ENCODE data around the gene GATC. TPM values are rescaled to one million over a fixed set of nuclear protein-coding genes. Genes with fewer than 3 reads are reported as not detected.
A peak's percentile ranks its signal among the peaks of the same experiment; 100 is the strongest.

The GATC gene
- total RNA-seq, 2 experiments from 2014 or later, result 32.2 to 39.3 TPM

DNA sequence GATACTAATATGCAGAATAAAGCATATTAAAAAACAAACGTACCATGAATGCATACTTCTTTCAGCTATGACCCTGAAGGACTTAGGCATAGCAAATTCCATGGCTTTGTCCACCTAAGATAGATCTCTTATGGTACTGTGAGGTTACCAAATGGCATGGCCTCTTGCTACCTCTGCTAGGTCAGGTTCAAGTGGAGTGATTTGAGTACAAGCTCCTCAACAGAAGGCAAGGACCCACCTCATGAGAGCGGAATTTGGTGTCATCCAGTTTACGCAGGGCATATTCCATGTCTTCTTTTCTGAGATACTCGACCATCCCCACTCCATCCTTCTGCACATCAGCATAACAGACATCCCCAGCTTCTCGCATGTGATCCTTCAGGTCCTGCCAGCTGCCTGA is 17.5 kb downstream of the GATC start:
- no peaks in the 10 kb centered on the region for H3K27me3 Mint-ChIP-seq
- H3K27ac Mint-ChIP-seq, result no peak overlapping the region
- ChIA-PET CTCF (interaction anchor here (0.8 to 8.9 kb wide), 9 partner anchors 9 to 107 kb away, joined by 3 to 110 read pairs (median 4); partner anchors contain the start of genes COX6A1, DYNLL1, GATC and TRIAP1), POLR2A (interaction anchor here (0.8 to 2.4 kb wide), 11 partner anchors 8 to 145 kb away, joined by 3 to 10 read pairs (median 4); partner anchors contain the start of genes COX6A1, DYNLL1, GATC and TRIAP1)
- intact Hi-C loops (cut with micrococcal nuclease), result no loop called here
- H3K36me3 Mint-ChIP-seq (ENCODE audit: low read depth), result peaks cover 74% of the 10 kb centered on the region
- H3K4me1 Mint-ChIP-seq (ENCODE audit: low read depth), result peaks cover 33% of the 10 kb centered on the region
- DNase-seq (no peak), ATAC-seq (no peak)
- H3K9me3 Mint-ChIP-seq, result no peaks in the 10 kb centered on the region
- TF ChIP-seq CTCF (IDR thresholded peaks at IDR 0.05), result no peak
- H3K4me3 Mint-ChIP-seq, result no peak overlapping the region

DNA sequence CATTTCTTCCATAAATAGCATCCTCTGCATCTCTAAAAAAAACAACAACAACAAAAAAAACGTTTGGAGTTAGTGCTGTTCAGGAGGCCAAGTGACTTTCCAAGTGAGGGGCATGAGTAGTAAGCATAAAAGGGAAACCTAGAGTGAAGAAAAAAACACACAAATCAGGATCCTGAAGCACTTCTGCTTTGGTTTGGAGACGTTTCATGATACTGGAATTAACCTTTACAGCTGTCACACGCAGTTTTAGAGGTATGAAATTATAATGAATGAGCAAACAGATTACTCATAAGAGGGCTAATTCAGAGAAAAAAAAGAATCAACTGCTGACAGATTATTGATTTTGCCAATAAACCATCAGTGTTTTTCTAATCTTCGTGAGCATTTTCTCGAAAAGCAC is 19.5 kb downstream of the GATC start:
- CTCF ChIA-PET, result interaction anchor here (0.7 to 8.9 kb wide), 8 partner anchors 9 to 238 kb away, joined by 3 to 110 read pairs (median 5); partner anchors contain the start of gene SIRT4
- peaks cover 60% of the 10 kb centered on the region for H3K36me3 Mint-ChIP-seq (ENCODE audit: low read depth)
- intact Hi-C loops (cut with micrococcal nuclease), result no loop called here
- peaks cover 35% of the 10 kb centered on the region for H3K4me1 Mint-ChIP-seq (ENCODE audit: low read depth)
- POLR2A ChIA-PET, result interaction anchor here (0.5 to 2.5 kb wide), 6 partner anchors 9 to 1344 kb away, joined by 3 to 9 read pairs (median 6); partner anchors contain the start of genes DYNLL1 and GATC
- H3K9me3 Mint-ChIP-seq, result no peaks in the 10 kb centered on the region
- no peak for ATAC-seq
- H3K27me3 Mint-ChIP-seq, result no peaks in the 10 kb centered on the region
- peak overlapping the region; percentile 55 for H3K27ac Mint-ChIP-seq
- TF ChIP-seq CTCF (IDR thresholded peaks at IDR 0.05), result no peak
- DNase-seq, result no peak
- H3K4me3 Mint-ChIP-seq, result no peak overlapping the region

DNA sequence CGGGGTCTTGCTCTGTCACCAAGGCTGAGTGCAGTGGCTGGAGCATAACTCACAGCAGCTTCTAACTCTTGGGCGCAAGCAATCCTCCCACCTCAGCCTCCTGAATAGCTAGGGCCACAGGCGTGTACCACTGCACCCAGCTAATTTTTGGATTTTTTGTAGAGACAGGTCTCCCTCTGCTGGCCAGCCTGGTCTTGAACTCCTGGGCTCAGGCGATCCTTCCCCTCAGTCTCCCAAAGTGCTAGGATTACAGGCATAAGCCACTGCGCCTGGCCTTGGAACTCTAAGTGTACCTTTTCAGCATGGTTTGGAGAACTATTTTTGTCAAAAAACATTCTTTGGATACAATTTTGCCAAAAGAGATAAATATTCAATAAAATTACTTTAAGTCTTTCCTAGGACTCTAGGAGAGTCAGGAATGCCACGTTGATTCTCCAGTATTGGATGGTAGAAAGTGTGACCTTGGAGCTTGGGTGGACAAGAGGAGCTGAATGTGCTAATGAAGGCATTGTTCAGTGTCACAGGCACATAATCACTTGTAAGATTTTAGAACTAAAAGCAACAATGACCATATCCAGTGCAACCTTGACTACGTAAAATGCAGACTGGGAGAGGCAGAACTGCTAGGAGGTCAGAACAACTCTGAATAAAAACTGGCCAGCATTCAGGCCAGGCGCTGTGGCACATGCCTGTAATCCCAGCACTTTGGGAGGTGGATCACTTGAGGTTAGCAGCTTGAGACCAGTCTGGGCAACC is 20.5 kb downstream of the GATC start:
- DNase-seq (peak; percentile 65), ATAC-seq (no peak)
- Mint-ChIP-seq H3K9me3 (no peaks in the 10 kb centered on the region), H3K36me3 (ENCODE audit: low read depth) (peaks cover 56% of the 10 kb centered on the region), H3K4me1 (ENCODE audit: low read depth) (peaks cover 40% of the 10 kb centered on the region), H3K27me3 (no peaks in the 10 kb centered on the region), H3K27ac (peak overlapping the region; percentile 25), H3K4me3 (peak overlapping the region; percentile 12)
- CTCF ChIA-PET, result interaction anchor here (0.6 to 8.9 kb wide), 16 partner anchors 8 to 239 kb away, joined by 3 to 110 read pairs (median 4); partner anchors contain the start of genes PLA2G1B and SIRT4
- POLR2A ChIA-PET, result interaction anchor here (0.6 to 3.1 kb wide), 10 partner anchors 8 to 1343 kb away, joined by 3 to 26 read pairs (median 6); partner anchors contain the start of genes DYNLL1 and GATC
- peak; percentile 64 for TF ChIP-seq CTCF (IDR thresholded peaks at IDR 0.05)
- intact Hi-C loops (cut with micrococcal nuclease), result no loop called here

- Mint-ChIP-seq H3K4me1 (ENCODE audit: low read depth) (peaks cover 42% of the 10 kb centered on the region), H3K9me3 (no peaks in the 10 kb centered on the region)
Measured at GRCh38 chr12:120467439-120467838, 21.2 kb downstream of the GATC start.

More at GRCh38 chr12:120467439-120467838, 21.2 kb downstream of the GATC start:
- no peak for ATAC-seq
- ChIA-PET CTCF (interaction anchor here (0.7 to 8.9 kb wide), 11 partner anchors 8 to 179 kb away, joined by 3 to 110 read pairs (median 5); partner anchors contain the start of genes DYNLL1, PLA2G1B and SIRT4), POLR2A (interaction anchor here (0.5 to 3.5 kb wide), 12 partner anchors 8 to 175 kb away, joined by 3 to 27 read pairs (median 8); partner anchors contain the start of genes COX6A1, GATC, RNU4-1 and RNU4-2)
- intact Hi-C loops (cut with micrococcal nuclease), result no loop called here
- peak overlapping the region; percentile 53 for H3K27ac Mint-ChIP-seq
- TF ChIP-seq CTCF (IDR thresholded peaks at IDR 0.05), result no peak
- no peaks in the 10 kb centered on the region for H3K27me3 Mint-ChIP-seq
- peaks cover 50% of the 10 kb centered on the region for H3K36me3 Mint-ChIP-seq (ENCODE audit: low read depth)
- peak overlapping the region; percentile 77 for H3K4me3 Mint-ChIP-seq
- no peak for DNase-seq

Data from activated CD8-positive, alpha-beta T cell treated with anti-CD3 and anti-CD28 coated beads for 36 hours (primary cell).